Neural progenitor cell (in vitro differentiated cells): ENCODE data around the gene FAF1.

Experiments
- EZH2phosphoT487 ChIP-seq: fragments of 200-600 bp; sonication (generic); IDR thresholded peaks from 2 replicates; pipeline ENCODE4 v1.6.1; 2017; ENCODE audit warnings: antibody characterized with exemption
- TF ChIP-seq, protein P1 (sequence below): fragments of 200-600 bp; sonication (generic); IDR thresholded peaks from 2 replicates; pipeline ENCODE4 v1.5.1; 2017; ENCODE audit warnings: antibody characterized with exemption, mild to moderate bottlenecking

DNA sequence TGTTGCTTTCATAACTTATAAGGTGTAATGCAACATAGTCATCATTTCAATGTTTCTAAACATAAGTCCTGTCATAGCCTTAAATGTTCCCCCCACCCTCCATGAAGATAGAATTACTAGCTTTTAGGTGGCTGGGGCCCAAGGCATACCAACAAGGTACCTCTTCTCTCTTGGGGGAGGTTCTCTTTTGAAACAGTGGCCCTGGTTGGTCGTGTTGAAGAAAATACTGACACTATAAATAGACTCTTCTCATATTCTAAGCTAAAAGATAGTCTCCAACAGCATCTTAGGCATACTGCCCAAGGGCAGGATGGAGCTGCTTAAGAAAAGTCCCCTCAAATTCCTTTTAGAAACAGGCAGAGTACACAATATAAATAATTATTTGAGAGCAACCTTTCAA is 255.0 kb downstream of the FAF1 start:
- TF ChIP-seq EZH2phosphoT487, result no peak
- TF ChIP-seq, protein P1, sequence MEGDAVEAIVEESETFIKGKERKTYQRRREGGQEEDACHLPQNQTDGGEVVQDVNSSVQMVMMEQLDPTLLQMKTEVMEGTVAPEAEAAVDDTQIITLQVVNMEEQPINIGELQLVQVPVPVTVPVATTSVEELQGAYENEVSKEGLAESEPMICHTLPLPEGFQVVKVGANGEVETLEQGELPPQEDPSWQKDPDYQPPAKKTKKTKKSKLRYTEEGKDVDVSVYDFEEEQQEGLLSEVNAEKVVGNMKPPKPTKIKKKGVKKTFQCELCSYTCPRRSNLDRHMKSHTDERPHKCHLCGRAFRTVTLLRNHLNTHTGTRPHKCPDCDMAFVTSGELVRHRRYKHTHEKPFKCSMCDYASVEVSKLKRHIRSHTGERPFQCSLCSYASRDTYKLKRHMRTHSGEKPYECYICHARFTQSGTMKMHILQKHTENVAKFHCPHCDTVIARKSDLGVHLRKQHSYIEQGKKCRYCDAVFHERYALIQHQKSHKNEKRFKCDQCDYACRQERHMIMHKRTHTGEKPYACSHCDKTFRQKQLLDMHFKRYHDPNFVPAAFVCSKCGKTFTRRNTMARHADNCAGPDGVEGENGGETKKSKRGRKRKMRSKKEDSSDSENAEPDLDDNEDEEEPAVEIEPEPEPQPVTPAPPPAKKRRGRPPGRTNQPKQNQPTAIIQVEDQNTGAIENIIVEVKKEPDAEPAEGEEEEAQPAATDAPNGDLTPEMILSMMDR, result no peak
